Gastrocnemius medialis (tissue), 4 donors: ENCODE data around the gene LNPEP.

Experiments used
- POLR2A ChIP-seq, 2 donors: fragments of 450-650 bp; IDR thresholded peaks; one replicate each; pipeline ENCODE4 v1.6.1; 2017; ENCODE audit warnings: antibody characterized with exemption in 2 of 2, mild to moderate bottlenecking in 2 of 2, moderate library complexity in 2 of 2
- TF ChIP-seq, protein P1 (sequence below), 5 experiments: fragments of 450-650 bp in 3 of 5; fragments of 200-600 bp in 2 of 5; sonication (generic) in 2 of 5; IDR thresholded peaks in 4 of 5; conservative IDR thresholded peaks in 1 of 5; 1 replicate in 4 of 5; 2 replicates in 1 of 5; pipeline ENCODE4 v1.5.1; 2016 to 2019; ENCODE audit warnings: antibody characterized with exemption in 5 of 5, mild to moderate bottlenecking in 3 of 5, moderate library complexity in 3 of 5

DNA sequence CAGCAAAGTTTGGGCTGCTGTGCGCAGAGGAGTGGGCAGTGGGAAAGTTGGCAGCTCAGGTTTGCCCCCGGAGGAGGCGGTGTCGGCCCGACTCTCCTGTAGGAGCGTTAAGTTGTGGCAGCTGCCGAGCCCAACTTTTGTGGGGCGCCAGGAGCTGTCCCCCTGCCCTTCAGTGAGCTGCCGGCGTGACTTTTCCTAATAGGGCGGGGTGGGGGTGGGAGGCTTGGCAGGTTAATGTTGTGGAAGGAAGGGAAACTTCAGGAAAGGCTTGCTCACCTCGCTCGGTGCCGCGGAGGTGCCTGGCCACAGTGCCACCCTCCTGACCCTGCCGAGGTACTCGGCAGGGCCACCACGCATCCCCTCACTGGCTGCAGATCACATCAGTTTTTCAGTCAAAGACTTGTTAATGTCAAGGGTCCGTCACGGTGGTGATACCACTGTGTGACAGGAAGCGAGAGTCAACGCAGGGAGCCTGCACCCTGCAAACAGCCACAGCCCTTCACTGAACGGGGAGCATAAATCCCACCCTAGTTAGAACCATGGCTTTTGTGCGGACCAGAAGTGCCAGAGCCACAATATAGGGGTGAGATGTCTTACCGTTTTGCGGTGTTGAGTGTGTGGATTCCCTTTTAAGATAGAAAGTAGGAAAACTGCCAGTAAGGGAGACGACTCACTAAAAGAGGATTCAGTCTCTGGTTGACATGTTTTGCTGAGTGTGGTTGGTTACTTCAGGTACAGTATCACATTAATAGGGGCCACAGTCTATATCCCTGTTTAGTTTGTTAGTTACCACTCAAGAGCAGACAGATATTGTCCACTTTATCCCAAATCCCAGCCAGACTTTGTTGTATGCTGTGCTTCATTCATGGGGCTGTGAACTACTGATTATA is 796 bp downstream of the LNPEP start:
- TF ChIP-seq, protein P1, sequence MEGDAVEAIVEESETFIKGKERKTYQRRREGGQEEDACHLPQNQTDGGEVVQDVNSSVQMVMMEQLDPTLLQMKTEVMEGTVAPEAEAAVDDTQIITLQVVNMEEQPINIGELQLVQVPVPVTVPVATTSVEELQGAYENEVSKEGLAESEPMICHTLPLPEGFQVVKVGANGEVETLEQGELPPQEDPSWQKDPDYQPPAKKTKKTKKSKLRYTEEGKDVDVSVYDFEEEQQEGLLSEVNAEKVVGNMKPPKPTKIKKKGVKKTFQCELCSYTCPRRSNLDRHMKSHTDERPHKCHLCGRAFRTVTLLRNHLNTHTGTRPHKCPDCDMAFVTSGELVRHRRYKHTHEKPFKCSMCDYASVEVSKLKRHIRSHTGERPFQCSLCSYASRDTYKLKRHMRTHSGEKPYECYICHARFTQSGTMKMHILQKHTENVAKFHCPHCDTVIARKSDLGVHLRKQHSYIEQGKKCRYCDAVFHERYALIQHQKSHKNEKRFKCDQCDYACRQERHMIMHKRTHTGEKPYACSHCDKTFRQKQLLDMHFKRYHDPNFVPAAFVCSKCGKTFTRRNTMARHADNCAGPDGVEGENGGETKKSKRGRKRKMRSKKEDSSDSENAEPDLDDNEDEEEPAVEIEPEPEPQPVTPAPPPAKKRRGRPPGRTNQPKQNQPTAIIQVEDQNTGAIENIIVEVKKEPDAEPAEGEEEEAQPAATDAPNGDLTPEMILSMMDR (IDR thresholded peaks at IDR 0.05 in 4 of 5, conservative IDR thresholded peaks at IDR 0.05 in 1 of 5) = no peak
- no peak for TF ChIP-seq POLR2A (IDR thresholded peaks at IDR 0.05)
